WERI-Rb-1 (cell line): ENCODE measurements around the gene FUT7.

Experiments used
- DNase-seq: peaks from one replicate; pipeline ENCODE4 v3.0.0-alpha.2; 2020
- H3K27ac ChIP-seq: fragments of 250-450 bp; sonication (Bioruptor Pico); 2 replicates; pipeline ENCODE4 v1.5.1; 2020; ENCODE audit warnings: mild to moderate bottlenecking, moderate library complexity
- H3K27me3 ChIP-seq: fragments of 250-450 bp; sonication (Bioruptor Pico); 2 replicates; pipeline ENCODE4 v1.5.1; 2021; ENCODE audit warnings: mild to moderate bottlenecking, low read depth, moderate library complexity; ENCODE audit not compliant: insufficient read depth, severe bottlenecking
- H3K36me3 ChIP-seq: fragments of 250-450 bp; sonication (Bioruptor Pico); 2 replicates; pipeline ENCODE4 v1.5.1; 2020; ENCODE audit warnings: mild to moderate bottlenecking, moderate library complexity
- H3K4me3 ChIP-seq: 2 replicates; pipeline ENCODE4 v1.5.1; 2011; ENCODE audit warnings: low read depth, mild to moderate bottlenecking, control low read depth, low read length
- H3K9me3 ChIP-seq: fragments of 250-450 bp; sonication (Bioruptor Pico); 2 replicates; pipeline ENCODE4 v1.5.1; 2021; ENCODE audit warnings: mild to moderate bottlenecking, moderate library complexity; ENCODE audit not compliant: severe bottlenecking
- CTCF ChIP-seq: IDR thresholded peaks from 2 replicates; pipeline ENCODE4 v1.5.1; 2011; ENCODE audit warnings: low read depth, mild to moderate bottlenecking, control low read depth, inconsistent platforms, low read length

FUT7 gene

GRCh38 chr9:137015976-137016375, 15.9 kb downstream of the FUT7 start:
- Histone ChIP-seq H3K9me3 (no peaks in the 10 kb centered on the region), H3K27me3 (no peaks in the 10 kb centered on the region), H3K36me3 (peaks cover 37% of the 10 kb centered on the region), H3K4me3 (no peak overlapping the region), H3K27ac (no peak overlapping the region)
- no peak for DNase-seq
- no peak for TF ChIP-seq CTCF

DNA sequence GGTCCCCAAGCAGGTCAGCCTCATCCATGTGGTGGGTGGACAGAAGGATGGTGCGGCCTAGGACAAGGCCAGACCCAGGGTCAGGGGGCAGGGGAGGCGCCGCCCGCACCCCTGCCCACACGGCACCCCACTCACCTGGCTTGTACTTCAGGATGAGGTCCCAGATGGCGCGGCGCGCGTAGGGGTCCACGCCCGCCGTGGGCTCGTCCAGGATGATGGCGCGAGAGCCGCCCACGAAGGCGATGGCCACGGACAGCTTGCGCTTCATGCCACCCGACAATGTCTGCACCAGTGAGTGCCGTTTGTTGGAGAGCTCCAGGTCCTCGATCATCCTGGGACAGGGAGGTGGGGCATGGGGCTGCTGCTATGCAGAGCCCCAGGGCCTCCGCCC, 16.4 kb downstream of the FUT7 start:
- no peak overlapping the region for H3K4me3 ChIP-seq
- H3K27ac ChIP-seq, result no peak overlapping the region
- H3K27me3 ChIP-seq, result no peaks in the 10 kb centered on the region
- no peak for DNase-seq
- no peaks in the 10 kb centered on the region for H3K9me3 ChIP-seq
- no peak for TF ChIP-seq CTCF
- H3K36me3 ChIP-seq, result peaks cover 37% of the 10 kb centered on the region

GRCh38 chr9:137014776-137015539, 16.9 kb downstream of the FUT7 start:
- no peak for TF ChIP-seq CTCF
- no peak for DNase-seq
- no peak overlapping the region for H3K4me3 ChIP-seq
- H3K27me3 ChIP-seq, result no peaks in the 10 kb centered on the region
- H3K36me3 ChIP-seq, result peaks cover 37% of the 10 kb centered on the region
- no peak overlapping the region for H3K27ac ChIP-seq
- H3K9me3 ChIP-seq, result no peaks in the 10 kb centered on the region

DNA sequence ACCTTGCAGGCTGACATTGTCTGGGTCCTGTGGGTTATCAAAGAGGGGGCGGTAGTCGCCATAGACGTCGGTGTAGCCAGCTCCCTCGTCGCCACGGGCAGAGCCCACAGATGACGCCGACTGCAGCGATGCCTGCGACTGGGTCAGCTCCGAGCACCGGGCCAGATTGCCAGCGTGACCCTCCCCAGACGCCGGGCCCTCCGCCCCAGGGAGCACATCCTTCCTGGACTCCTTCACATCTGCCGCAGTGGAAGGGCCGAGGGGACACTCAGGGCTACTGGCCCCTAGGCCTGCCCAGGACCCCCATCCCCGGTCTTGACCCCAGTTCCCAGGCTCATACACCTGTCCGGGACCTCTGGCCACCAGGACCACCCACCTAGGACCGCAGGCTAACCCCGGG, 17.7 kb downstream of the FUT7 start:
- no peak for TF ChIP-seq CTCF
- Histone ChIP-seq H3K36me3 (peaks cover 43% of the 10 kb centered on the region), H3K9me3 (no peaks in the 10 kb centered on the region), H3K4me3 (no peak overlapping the region), H3K27ac (no peak overlapping the region), H3K27me3 (no peaks in the 10 kb centered on the region)
- no peak for DNase-seq

GRCh38 chr9:137013571-137013940, 18.3 kb downstream of the FUT7 start:
- Histone ChIP-seq H3K27ac (no peak overlapping the region), H3K9me3 (no peaks in the 10 kb centered on the region), H3K36me3 (peaks cover 43% of the 10 kb centered on the region), H3K27me3 (no peaks in the 10 kb centered on the region), H3K4me3 (no peak overlapping the region)
- no peak for TF ChIP-seq CTCF
- no peak for DNase-seq
